Measurements from ENCODE around the gene HOXD13.

DNA sequence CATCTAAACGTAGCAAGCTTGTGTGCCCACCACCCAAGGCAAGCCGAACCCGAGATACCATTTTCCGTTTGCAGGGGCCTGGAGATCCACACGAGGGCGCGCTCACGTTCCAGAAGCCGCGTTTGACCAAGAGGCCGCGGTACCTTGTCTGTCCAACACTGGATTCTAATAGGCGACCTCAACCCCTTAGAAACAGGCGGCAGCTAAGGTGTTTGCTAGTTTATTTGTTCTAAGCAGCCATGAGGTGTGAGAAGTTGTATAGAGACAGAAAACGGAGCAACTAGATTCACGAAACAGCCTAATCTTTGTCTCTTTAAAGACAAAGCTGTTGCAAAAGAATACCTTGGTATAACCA lies 18.8 kb downstream of the HOXD13 start:
- no peak for TF ChIP-seq POLR2A (IDR thresholded peaks at IDR 0.05; ENCODE audit: control extremely low read depth in 1 of 2, low read depth in 2 of 2, low read length in 2 of 2)
- TF ChIP-seq, protein P1, sequence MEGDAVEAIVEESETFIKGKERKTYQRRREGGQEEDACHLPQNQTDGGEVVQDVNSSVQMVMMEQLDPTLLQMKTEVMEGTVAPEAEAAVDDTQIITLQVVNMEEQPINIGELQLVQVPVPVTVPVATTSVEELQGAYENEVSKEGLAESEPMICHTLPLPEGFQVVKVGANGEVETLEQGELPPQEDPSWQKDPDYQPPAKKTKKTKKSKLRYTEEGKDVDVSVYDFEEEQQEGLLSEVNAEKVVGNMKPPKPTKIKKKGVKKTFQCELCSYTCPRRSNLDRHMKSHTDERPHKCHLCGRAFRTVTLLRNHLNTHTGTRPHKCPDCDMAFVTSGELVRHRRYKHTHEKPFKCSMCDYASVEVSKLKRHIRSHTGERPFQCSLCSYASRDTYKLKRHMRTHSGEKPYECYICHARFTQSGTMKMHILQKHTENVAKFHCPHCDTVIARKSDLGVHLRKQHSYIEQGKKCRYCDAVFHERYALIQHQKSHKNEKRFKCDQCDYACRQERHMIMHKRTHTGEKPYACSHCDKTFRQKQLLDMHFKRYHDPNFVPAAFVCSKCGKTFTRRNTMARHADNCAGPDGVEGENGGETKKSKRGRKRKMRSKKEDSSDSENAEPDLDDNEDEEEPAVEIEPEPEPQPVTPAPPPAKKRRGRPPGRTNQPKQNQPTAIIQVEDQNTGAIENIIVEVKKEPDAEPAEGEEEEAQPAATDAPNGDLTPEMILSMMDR (IDR thresholded peaks at IDR 0.05; ENCODE audit: control extremely low read depth in 1 of 3, insufficient read depth in 1 of 3, low read depth in 1 of 3, low read length in 3 of 3) = peak; percentile 73 to 91 (median 86)
- 0 out of 2 replicates have a peak, but pooled peaks have one; percentile 74 for TF ChIP-seq TCF12 (IDR thresholded peaks at IDR 0.05; ENCODE audit: low read depth, low read length)
- no peak for TF ChIP-seq EP300 (IDR thresholded peaks at IDR 0.05; ENCODE audit: borderline replicate concordance in 1 of 2, low read depth in 2 of 2, low read length in 2 of 2)

Data from H1 (cell line).